Uterus (tissue), 4 donors: Measurements from ENCODE around the gene TEX14. TPM values are rescaled to one million over a fixed set of nuclear protein-coding genes. Genes with fewer than 3 reads are reported as not detected.

Source experiments
- DNase-seq, 2 donors: peaks; one replicate each; pipeline ENCODE4 v3.0.0-alpha.2; 2019 to 2020
- H3K27ac ChIP-seq, 2 donors: fragments of 200-600 bp; sonication (generic); 1 replicate in 1 of 2; 2 replicates in 1 of 2; pipeline ENCODE4 v1.5.1; 2016 to 2018
- H3K27me3 ChIP-seq, 2 donors: fragments of 200-600 bp; sonication (generic); one replicate each; pipeline ENCODE4 v1.5.1; 2018 to 2019; ENCODE audit warnings: control low read depth in 1 of 2
- H3K36me3 ChIP-seq, 2 donors: fragments of 200-600 bp; sonication (generic); one replicate each; pipeline ENCODE4 v1.5.1; 2019; ENCODE audit warnings: control low read depth in 1 of 2
- H3K4me1 ChIP-seq, 2 donors: fragments of 200-600 bp; sonication (generic); one replicate each; pipeline ENCODE4 v1.5.1; 2018 to 2019; ENCODE audit warnings: control low read depth in 1 of 2
- H3K4me3 ChIP-seq, 2 donors: fragments of 200-600 bp; sonication (generic); 1 replicate in 1 of 2; 2 replicates in 1 of 2; pipeline ENCODE4 v1.5.1; 2018 to 2019; ENCODE audit warnings: mild to moderate bottlenecking in 1 of 2
- H3K9me3 ChIP-seq, 2 donors: fragments of 200-600 bp; sonication (generic); one replicate each; pipeline ENCODE4 v1.5.1; 2019; ENCODE audit warnings: control low read depth in 1 of 2
- POLR2A ChIP-seq, 2 donors: fragments of 450-650 bp; IDR thresholded peaks; one replicate each; pipeline ENCODE4 v1.6.1; 2016; ENCODE audit warnings: antibody characterized with exemption in 2 of 2, mild to moderate bottlenecking in 1 of 2, moderate library complexity in 1 of 2
- intact Hi-C: fragments of 100-400 bp; cut with DNase I; formaldehyde crosslinking; loops from one replicate; pipeline ENCODE4 v1.15.1; 2023; ENCODE audit warnings: low total_unique reads
- total RNA-seq, 4 donors: library from RNA; depleted of rRNA in 3 of 4; stranded (reverse); fragments of >200 nt in 3 of 4; gene quantifications; one replicate each; pipeline versions ENCODE4 v1.1.0 to v1.2.4, GENCODE V29; 2014 to 2023
- TF ChIP-seq, protein P1 (sequence below), 4 experiments: fragments of 200-600 bp in 2 of 4; fragments of 450-650 bp in 2 of 4; sonication (generic) in 2 of 4; IDR thresholded peaks; one replicate each; pipeline ENCODE4 v1.5.1; 2016 to 2019; ENCODE audit warnings: antibody characterized with exemption in 4 of 4, mild to moderate bottlenecking in 2 of 4, moderate library complexity in 1 of 4
- donor health status: DM: yes; HTN: yes; CAD: no.

TEX14 gene
- total RNA-seq, 4 donors from 2014 or later = 0.28 to 0.55 (median 0.29) TPM; not detected in 1

DNA sequence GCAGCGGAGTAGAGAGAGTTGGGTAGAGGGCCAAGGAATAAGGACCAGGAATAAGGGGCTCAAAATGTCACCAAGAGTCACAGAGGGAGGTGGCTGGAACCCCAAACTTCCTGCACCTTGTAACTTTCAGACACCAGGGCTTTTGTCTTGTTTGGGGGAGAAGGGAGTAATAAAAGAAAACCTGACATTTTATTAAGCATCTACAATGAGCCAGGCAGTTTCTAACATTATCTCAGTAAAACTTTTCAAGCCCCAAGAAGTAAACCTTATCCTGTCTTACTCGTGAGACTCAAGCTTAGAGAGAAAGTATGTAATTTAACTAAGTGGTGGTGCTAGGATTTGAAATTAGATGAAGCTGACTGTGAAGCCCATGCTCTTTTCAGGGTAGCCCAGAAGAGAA is 176.6 kb downstream of the TEX14 start:
- Histone ChIP-seq H3K27me3 (no peaks in the 10 kb centered on the region), H3K4me3 (no peak overlapping the region), H3K9me3 (no peaks in the 10 kb centered on the region), H3K36me3 (no peaks in the 10 kb centered on the region), H3K27ac (peak overlapping the region; percentile 84 to 87), H3K4me1 (no peaks in the 10 kb centered on the region)
- DNase-seq = no peak
- intact Hi-C loops = no loop called here
- TF ChIP-seq POLR2A (IDR thresholded peaks at IDR 0.05) = no peak
- TF ChIP-seq, protein P1, sequence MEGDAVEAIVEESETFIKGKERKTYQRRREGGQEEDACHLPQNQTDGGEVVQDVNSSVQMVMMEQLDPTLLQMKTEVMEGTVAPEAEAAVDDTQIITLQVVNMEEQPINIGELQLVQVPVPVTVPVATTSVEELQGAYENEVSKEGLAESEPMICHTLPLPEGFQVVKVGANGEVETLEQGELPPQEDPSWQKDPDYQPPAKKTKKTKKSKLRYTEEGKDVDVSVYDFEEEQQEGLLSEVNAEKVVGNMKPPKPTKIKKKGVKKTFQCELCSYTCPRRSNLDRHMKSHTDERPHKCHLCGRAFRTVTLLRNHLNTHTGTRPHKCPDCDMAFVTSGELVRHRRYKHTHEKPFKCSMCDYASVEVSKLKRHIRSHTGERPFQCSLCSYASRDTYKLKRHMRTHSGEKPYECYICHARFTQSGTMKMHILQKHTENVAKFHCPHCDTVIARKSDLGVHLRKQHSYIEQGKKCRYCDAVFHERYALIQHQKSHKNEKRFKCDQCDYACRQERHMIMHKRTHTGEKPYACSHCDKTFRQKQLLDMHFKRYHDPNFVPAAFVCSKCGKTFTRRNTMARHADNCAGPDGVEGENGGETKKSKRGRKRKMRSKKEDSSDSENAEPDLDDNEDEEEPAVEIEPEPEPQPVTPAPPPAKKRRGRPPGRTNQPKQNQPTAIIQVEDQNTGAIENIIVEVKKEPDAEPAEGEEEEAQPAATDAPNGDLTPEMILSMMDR (IDR thresholded peaks at IDR 0.05) = no peak

DNA sequence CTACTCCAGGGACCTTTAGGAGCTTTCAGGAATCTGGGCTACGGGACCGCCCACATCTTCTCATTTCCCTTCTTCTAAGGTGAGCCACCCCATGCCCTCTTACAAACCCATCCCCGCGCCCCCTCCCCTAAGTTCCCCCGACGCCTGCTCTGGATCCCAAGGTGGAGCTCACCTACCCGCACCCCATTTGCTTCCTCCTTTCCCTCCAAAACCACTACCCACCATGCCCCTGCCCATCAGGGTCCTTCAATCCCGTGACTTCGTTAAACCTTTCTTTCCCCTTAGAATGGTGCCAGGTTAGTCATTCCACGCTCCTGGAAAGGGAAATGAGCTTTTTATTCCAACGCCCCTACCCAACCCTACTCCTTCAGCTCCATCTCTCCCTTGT is 177.1 kb downstream of the TEX14 start:
- H3K4me1 ChIP-seq = no peaks in the 10 kb centered on the region
- peak overlapping the region; percentile 42 to 74 for H3K4me3 ChIP-seq
- TF ChIP-seq POLR2A (IDR thresholded peaks at IDR 0.05) = no peak
- TF ChIP-seq, protein P1 (IDR thresholded peaks at IDR 0.05) = no peak
- intact Hi-C loops = no loop called here
- H3K27ac ChIP-seq = peak overlapping the region; percentile 84 to 87
- H3K27me3 ChIP-seq = no peaks in the 10 kb centered on the region
- H3K9me3 ChIP-seq = no peaks in the 10 kb centered on the region
- DNase-seq = no peak
- no peaks in the 10 kb centered on the region for H3K36me3 ChIP-seq

DNA sequence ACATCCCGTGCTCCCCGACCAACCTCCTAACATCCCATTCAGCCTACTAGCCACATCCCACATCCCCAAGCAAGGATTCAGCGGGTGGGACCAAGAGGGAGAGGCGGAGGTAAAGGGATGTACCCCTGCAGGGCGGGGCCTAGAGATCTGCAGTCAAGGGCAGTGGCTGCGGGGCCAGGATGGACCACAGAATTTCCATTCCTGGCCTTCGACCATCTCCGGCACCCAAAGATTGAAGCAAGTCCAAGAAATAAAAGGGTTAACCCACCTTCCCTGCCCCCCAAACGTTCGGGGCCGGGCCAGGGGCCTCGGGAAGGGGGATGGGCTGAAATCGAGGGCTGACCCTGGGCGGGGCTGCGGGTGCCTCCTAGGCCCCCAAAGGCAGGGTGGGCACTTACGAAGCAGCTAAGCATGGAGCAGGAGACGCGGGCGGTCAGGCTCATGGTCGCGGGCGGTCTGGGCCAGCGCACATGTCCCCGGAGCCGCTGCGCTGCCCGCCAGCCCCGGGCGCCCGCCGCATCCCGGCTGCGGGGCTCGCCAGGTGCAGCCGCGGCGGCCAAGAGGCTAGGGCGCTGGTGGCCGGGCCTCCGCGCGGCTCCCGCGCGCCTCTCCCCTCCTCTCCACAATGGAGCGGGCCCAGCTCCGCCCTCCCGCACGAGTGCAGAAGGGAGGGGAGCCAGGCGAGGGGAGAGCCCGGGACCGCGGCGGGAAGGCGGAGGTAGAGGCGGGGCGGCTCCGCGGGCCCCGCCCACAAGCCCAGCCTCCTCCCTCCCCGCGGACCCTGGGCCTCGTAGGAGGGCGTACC is 177.7 kb downstream of the TEX14 start, which contains the start of gene MTMR4:
MTMR4 (minus strand) TSS at position 674 of the 805 bp plus-strand sequence; CDS start at position 443, 231 bp downstream.
- peak within 1 kb of the TSS; percentile 42 to 74 for H3K4me3 ChIP-seq
- peak within 1 kb of the TSS; percentile 84 to 87 for H3K27ac ChIP-seq
- intact Hi-C loops = no loop called here
- H3K27me3 ChIP-seq = no peaks in the 10 kb centered on the region
- TF ChIP-seq, protein P1 (IDR thresholded peaks at IDR 0.05) = no peak
- TF ChIP-seq POLR2A (IDR thresholded peaks at IDR 0.05) = peak; percentile 24 to 47
- H3K36me3 ChIP-seq = no peaks in the 10 kb centered on the region
- no peaks in the 10 kb centered on the region for H3K4me1 ChIP-seq
- no peaks in the 10 kb centered on the region for H3K9me3 ChIP-seq
- peak; percentile 81 to 85 for DNase-seq

DNA sequence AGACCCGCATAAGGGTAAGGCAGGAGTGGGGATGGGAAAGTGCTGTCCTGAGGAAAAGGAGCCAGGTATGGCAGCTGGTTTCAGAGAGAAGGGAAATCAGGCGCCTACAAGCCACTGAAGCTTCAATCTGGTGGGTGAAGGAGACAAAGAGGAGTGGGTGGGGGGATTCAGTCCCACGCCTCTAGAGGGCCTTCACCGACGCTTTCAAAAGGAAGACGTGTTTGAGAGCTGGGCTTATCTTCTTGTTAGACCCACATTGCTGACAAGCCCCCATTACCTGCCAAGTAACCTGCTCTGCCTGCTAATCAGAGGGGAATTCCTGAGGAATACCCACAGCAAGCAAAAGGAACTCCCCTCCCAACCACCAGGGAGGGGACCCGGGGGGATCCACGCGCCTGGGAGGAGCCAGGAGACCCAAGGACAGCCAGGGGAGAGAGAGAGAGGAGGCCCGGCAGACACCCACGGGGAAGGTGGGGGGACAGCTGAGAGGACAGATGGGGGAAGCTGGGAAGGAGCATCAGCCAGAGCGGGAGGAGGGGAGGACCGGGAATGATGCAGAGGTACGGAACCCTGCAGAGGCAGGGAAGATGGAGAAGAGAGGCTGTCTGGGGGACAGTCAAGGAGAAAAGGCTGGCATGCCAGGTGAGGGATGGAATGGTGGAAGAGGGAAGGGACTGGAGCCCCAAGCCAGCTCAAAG is 178.4 kb downstream of the TEX14 start:
- intact Hi-C loops = no loop called here
- H3K4me1 ChIP-seq = no peaks in the 10 kb centered on the region
- H3K9me3 ChIP-seq = no peaks in the 10 kb centered on the region
- peak overlapping the region; percentile 42 to 74 for H3K4me3 ChIP-seq
- no peaks in the 10 kb centered on the region for H3K36me3 ChIP-seq
- H3K27me3 ChIP-seq = no peaks in the 10 kb centered on the region
- peak overlapping the region in 1 of 2 donors; percentile 84 for H3K27ac ChIP-seq
- TF ChIP-seq POLR2A (IDR thresholded peaks at IDR 0.05) = no peak
- TF ChIP-seq, protein P1 (IDR thresholded peaks at IDR 0.05) = no peak
- DNase-seq = no peak

DNA sequence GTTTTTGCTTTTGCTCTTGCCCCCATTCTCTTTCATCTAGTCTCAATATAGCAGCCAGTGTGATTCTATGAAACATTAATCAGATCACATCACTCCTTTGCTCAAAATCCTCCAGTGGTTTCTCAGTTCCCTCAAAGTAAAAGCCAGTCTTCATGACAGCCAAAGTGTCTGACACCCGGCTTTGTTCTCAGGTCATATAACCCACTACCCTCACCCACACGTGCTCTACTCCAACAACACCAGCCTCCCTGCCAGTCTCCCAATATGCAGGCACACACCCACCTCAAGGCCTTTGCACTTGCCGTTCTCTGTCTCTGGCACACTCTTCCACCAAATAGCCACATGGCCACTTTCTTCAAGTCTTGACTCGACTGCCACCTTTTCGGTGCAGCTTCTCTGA is 181.8 kb downstream of the TEX14 start:
- H3K4me3 ChIP-seq = no peak overlapping the region
- no peaks in the 10 kb centered on the region for H3K4me1 ChIP-seq
- intact Hi-C loops = no loop called here
- no peak overlapping the region for H3K27ac ChIP-seq
- no peaks in the 10 kb centered on the region for H3K27me3 ChIP-seq
- DNase-seq = no peak
- no peaks in the 10 kb centered on the region for H3K36me3 ChIP-seq
- TF ChIP-seq POLR2A (IDR thresholded peaks at IDR 0.05) = no peak
- TF ChIP-seq, protein P1 (IDR thresholded peaks at IDR 0.05) = no peak
- H3K9me3 ChIP-seq = no peaks in the 10 kb centered on the region
